Activated naive CD8-positive, alpha-beta T cell treated with anti-CD3 and anti-CD28 coated beads, Interleukin-2, amount 10 ng/mL, durations not matched to agents 7 days and 5 days (primary cell): ENCODE results near the gene H2BK1. TPM values are rescaled to one million over a fixed set of nuclear protein-coding genes. Genes with fewer than 3 reads are reported as not detected.

Experiments
- ATAC-seq: fragments of 150-1000 bp; cut with Tn5 transposase; one replicate; pipeline ENCODE4 v1.10.0; 2021; ENCODE audit warnings: low read depth, moderate library complexity
- POLR2A ChIA-PET: fragments of 350-600 bp; sonication (Branson Sonifier 250); formaldehyde crosslinking; loops from one replicate; lab custom pipeline; 2021; ENCODE audit warnings: antibody characterized with exemption; lab: Charles Lee
- DNase-seq: peaks from one replicate; pipeline ENCODE4 v3.0.0; 2021
- H3K27ac Mint-ChIP-seq: one replicate; pipeline ENCODE4 v1.8.0; 2022; ENCODE audit warnings: mild to moderate bottlenecking, mixed read lengths
- H3K27me3 Mint-ChIP-seq: one replicate; pipeline ENCODE4 v1.8.0; 2022; ENCODE audit warnings: mild to moderate bottlenecking, moderate library complexity, mixed read lengths
- H3K36me3 Mint-ChIP-seq: one replicate; pipeline ENCODE4 v1.8.0; 2021; ENCODE audit warnings: mild to moderate bottlenecking, mixed read lengths
- H3K4me1 Mint-ChIP-seq: one replicate; pipeline ENCODE4 v1.8.0; 2021; ENCODE audit warnings: mixed read lengths
- H3K4me3 Mint-ChIP-seq: one replicate; pipeline ENCODE4 v1.8.0; 2022; ENCODE audit warnings: mild to moderate bottlenecking, moderate library complexity, mixed read lengths
- H3K9me3 Mint-ChIP-seq: one replicate; pipeline ENCODE4 v1.8.0; 2021; ENCODE audit warnings: mixed read lengths
- total RNA-seq, 2 experiments: library from RNA; stranded (reverse); gene quantifications; one replicate each; pipeline ENCODE4 v1.2.3, GENCODE V29; 2021

Gene H2BK1
- total RNA-seq, 2 experiments from 2014 or later, result 1.6 to 2.2 TPM

- Mint-ChIP-seq H3K27ac (no peak overlapping the region), H3K36me3 (peaks cover 16% of the 10 kb centered on the region), H3K4me1 (peaks cover 1% of the 10 kb centered on the region), H3K9me3 (no peaks in the 10 kb centered on the region), H3K27me3 (no peaks in the 10 kb centered on the region), H3K4me3 (no peak overlapping the region)
- DNase-seq (no peak), ATAC-seq (no peak)
- POLR2A ChIA-PET, result no interaction called here
Measured at GRCh38 chr7:151215396-151215795, 5.1 kb upstream of the H2BK1 start.

GRCh38 chr7:151213826-151214225 is 3.5 kb upstream of the H2BK1 start:
- peaks cover 1% of the 10 kb centered on the region for H3K4me1 Mint-ChIP-seq
- H3K4me3 Mint-ChIP-seq, result no peak overlapping the region
- POLR2A ChIA-PET, result interaction anchor here (0.9 kb wide), 1 partner anchor 19 kb away, joined by 3 read pairs; the partner anchor contains the start of gene CHPF2
- H3K9me3 Mint-ChIP-seq, result no peaks in the 10 kb centered on the region
- ATAC-seq (no peak), DNase-seq (no peak)
- H3K36me3 Mint-ChIP-seq, result peaks cover 14% of the 10 kb centered on the region
- H3K27ac Mint-ChIP-seq, result no peak overlapping the region
- H3K27me3 Mint-ChIP-seq, result no peaks in the 10 kb centered on the region

- H3K4me3 Mint-ChIP-seq, result no peak overlapping the region
- H3K27me3 Mint-ChIP-seq, result no peaks in the 10 kb centered on the region
- DNase-seq (no peak), ATAC-seq (no peak)
- no peak overlapping the region for H3K27ac Mint-ChIP-seq
- H3K9me3 Mint-ChIP-seq, result no peaks in the 10 kb centered on the region
- H3K36me3 Mint-ChIP-seq, result peaks cover 13% of the 10 kb centered on the region
- peaks cover 7% of the 10 kb centered on the region for H3K4me1 Mint-ChIP-seq
- POLR2A ChIA-PET, result interaction anchor here (0.8 kb wide), 1 partner anchor 16 kb away, joined by 3 read pairs; no protein-coding TSS in a partner anchor
Measured at GRCh38 chr7:151212626-151213025, 2.3 kb upstream of the H2BK1 start.

- Mint-ChIP-seq H3K27ac (peak overlapping the region; percentile 64), H3K4me1 (peaks cover 19% of the 10 kb centered on the region), H3K36me3 (peaks cover 13% of the 10 kb centered on the region), H3K27me3 (peaks cover 2% of the 10 kb centered on the region), H3K4me3 (no peak overlapping the region), H3K9me3 (no peaks in the 10 kb centered on the region)
- DNase-seq, result no peak
- POLR2A ChIA-PET, result no interaction called here
- no peak for ATAC-seq
Measured at GRCh38 chr7:151211155-151211772, 976 bp upstream of the H2BK1 start.

GRCh38 chr7:151209588-151209987 is 700 bp downstream of the H2BK1 start:
- Mint-ChIP-seq H3K4me3 (no peak overlapping the region), H3K36me3 (peaks cover 10% of the 10 kb centered on the region), H3K9me3 (no peaks in the 10 kb centered on the region), H3K27me3 (peaks cover 11% of the 10 kb centered on the region), H3K27ac (no peak overlapping the region), H3K4me1 (peaks cover 19% of the 10 kb centered on the region)
- ATAC-seq (no peak), DNase-seq (no peak)
- POLR2A ChIA-PET, result interaction anchor here (0.9 to 1.1 kb wide), 2 partner anchors 17 to 24 kb away, joined by 3 to 4 read pairs; partner anchors contain the start of gene ABCF2

- H3K4me3 Mint-ChIP-seq, result no peak overlapping the region
- H3K27me3 Mint-ChIP-seq, result peaks cover 11% of the 10 kb centered on the region
- peak overlapping the region; percentile 52 for H3K27ac Mint-ChIP-seq
- no peaks in the 10 kb centered on the region for H3K9me3 Mint-ChIP-seq
- DNase-seq, result no peak
- POLR2A ChIA-PET, result interaction anchor here (0.9 to 1.6 kb wide), 3 partner anchors 19 to 25 kb away, joined by 3 to 5 read pairs (median 4); partner anchors contain the start of gene ABCF2
- peaks cover 19% of the 10 kb centered on the region for H3K4me1 Mint-ChIP-seq
- peaks cover 7% of the 10 kb centered on the region for H3K36me3 Mint-ChIP-seq
- no peak for ATAC-seq
Measured at GRCh38 chr7:151208253-151208862, 1.9 kb downstream of the H2BK1 start.

- Mint-ChIP-seq H3K4me3 (no peak overlapping the region), H3K4me1 (peaks cover 19% of the 10 kb centered on the region), H3K36me3 (peaks cover 7% of the 10 kb centered on the region), H3K9me3 (no peaks in the 10 kb centered on the region), H3K27me3 (peaks cover 11% of the 10 kb centered on the region), H3K27ac (no peak overlapping the region)
- POLR2A ChIA-PET, result interaction anchor here (1.6 to 1.8 kb wide), 3 partner anchors 19 to 36 kb away, joined by 5 to 10 read pairs (median 7); partner anchors contain the start of genes ABCF2 and CHPF2
- DNase-seq (no peak), ATAC-seq (no peak)
Measured at GRCh38 chr7:151207804-151208203, 2.5 kb downstream of the H2BK1 start.

GRCh38 chr7:151207315-151207714 is 3.0 kb downstream of the H2BK1 start:
- Mint-ChIP-seq H3K27ac (peak overlapping the region; percentile 59), H3K4me1 (peaks cover 19% of the 10 kb centered on the region), H3K9me3 (no peaks in the 10 kb centered on the region), H3K4me3 (peak overlapping the region; percentile 54), H3K27me3 (peaks cover 11% of the 10 kb centered on the region), H3K36me3 (peaks cover 7% of the 10 kb centered on the region)
- POLR2A ChIA-PET, result interaction anchor here (1.6 to 1.8 kb wide), 3 partner anchors 20 to 36 kb away, joined by 5 to 10 read pairs (median 7); partner anchors contain the start of genes ABCF2 and CHPF2
- no peak for DNase-seq
- peak; percentile 79 for ATAC-seq

GRCh38 chr7:151206914-151207313 is 3.4 kb downstream of the H2BK1 start:
- Mint-ChIP-seq H3K4me1 (peaks cover 19% of the 10 kb centered on the region), H3K27me3 (peaks cover 11% of the 10 kb centered on the region), H3K4me3 (peak overlapping the region; percentile 54), H3K36me3 (peaks cover 6% of the 10 kb centered on the region), H3K9me3 (no peaks in the 10 kb centered on the region), H3K27ac (peak overlapping the region; percentile 59)
- ATAC-seq (peak; percentile 71), DNase-seq (no peak)
- POLR2A ChIA-PET, result interaction anchor here (1.6 to 1.8 kb wide), 3 partner anchors 20 to 37 kb away, joined by 5 to 10 read pairs (median 7); partner anchors contain the start of genes ABCF2 and CHPF2

GRCh38 chr7:151205730-151206129 is 4.6 kb downstream of the H2BK1 start:
- H3K27ac Mint-ChIP-seq, result no peak overlapping the region
- H3K27me3 Mint-ChIP-seq, result peaks cover 11% of the 10 kb centered on the region
- H3K36me3 Mint-ChIP-seq, result peaks cover 1% of the 10 kb centered on the region
- H3K9me3 Mint-ChIP-seq, result no peaks in the 10 kb centered on the region
- POLR2A ChIA-PET, result no interaction called here
- DNase-seq (no peak), ATAC-seq (no peak)
- H3K4me3 Mint-ChIP-seq, result no peak overlapping the region
- H3K4me1 Mint-ChIP-seq, result peaks cover 19% of the 10 kb centered on the region

- DNase-seq (no peak), ATAC-seq (no peak)
- POLR2A ChIA-PET, result no interaction called here
- Mint-ChIP-seq H3K4me3 (no peak overlapping the region), H3K27me3 (peaks cover 11% of the 10 kb centered on the region), H3K27ac (no peak overlapping the region), H3K9me3 (no peaks in the 10 kb centered on the region), H3K4me1 (peaks cover 19% of the 10 kb centered on the region), H3K36me3 (peaks cover 1% of the 10 kb centered on the region)
Measured at GRCh38 chr7:151204383-151205032, 5.8 kb downstream of the H2BK1 start.

GRCh38 chr7:151202836-151203235 is 7.5 kb downstream of the H2BK1 start:
- POLR2A ChIA-PET, result no interaction called here
- Mint-ChIP-seq H3K27ac (no peak overlapping the region), H3K4me1 (peaks cover 15% of the 10 kb centered on the region)

GRCh38 chr7:151201751-151202150 is 8.5 kb downstream of the H2BK1 start:
- no peaks in the 10 kb centered on the region for H3K36me3 Mint-ChIP-seq
- peaks cover 11% of the 10 kb centered on the region for H3K27me3 Mint-ChIP-seq
- ATAC-seq (no peak), DNase-seq (no peak)
- POLR2A ChIA-PET, result no interaction called here
- H3K4me3 Mint-ChIP-seq, result no peak overlapping the region
- H3K4me1 Mint-ChIP-seq, result peaks cover 4% of the 10 kb centered on the region
- H3K9me3 Mint-ChIP-seq, result no peaks in the 10 kb centered on the region
- H3K27ac Mint-ChIP-seq, result no peak overlapping the region

More at GRCh38 chr7:151202836-151203235, 7.5 kb downstream of the H2BK1 start:
- ATAC-seq (no peak), DNase-seq (no peak)
- no peaks in the 10 kb centered on the region for H3K36me3 Mint-ChIP-seq
- H3K4me3 Mint-ChIP-seq, result no peak overlapping the region
- H3K27me3 Mint-ChIP-seq, result peaks cover 11% of the 10 kb centered on the region
- H3K9me3 Mint-ChIP-seq, result no peaks in the 10 kb centered on the region
